HepG2 (cell line): Measurements from ENCODE around the gene CLCN1. TPM values are rescaled to one million over a fixed set of nuclear protein-coding genes. Genes with fewer than 3 reads are reported as not detected.
A peak's percentile ranks its signal among the peaks of the same experiment; 100 is the strongest.

Source experiments
- ELF3 ChIP-seq: IDR thresholded peaks from 2 replicates; pipeline ENCODE4 v1.6.1; 2016; ENCODE audit warnings: missing genetic modification reagents, missing compliant biosample characterization
- ETV6 ChIP-seq: sonication (generic); formaldehyde crosslinking; conservative IDR thresholded peaks from 2 replicates; pipeline ENCODE4 v1.4.0; 2020; ENCODE audit warnings: missing genetic modification reagents
- HCFC1 ChIP-seq: fragments of 150-350 bp; IDR thresholded peaks from 2 replicates; pipeline ENCODE4 v1.6.1; 2014; ENCODE audit warnings: low read depth, low read length
- KLF16 ChIP-seq, 2 experiments: sonication (generic) in 1 of 2; formaldehyde crosslinking in 1 of 2; IDR thresholded peaks; 2 replicates each; pipeline versions ENCODE4 v1.6.1 to v1.8.0; 2016 to 2023; ENCODE audit warnings: missing genetic modification reagents in 2 of 2, missing compliant biosample characterization in 1 of 2
- MEIS2 ChIP-seq: sonication (generic); formaldehyde crosslinking; IDR thresholded peaks from 2 replicates; pipeline ENCODE4 v1.9.0; 2021; ENCODE audit warnings: mild to moderate bottlenecking, missing genetic modification reagents
- NKX3-1 ChIP-seq: sonication (generic); formaldehyde crosslinking; IDR thresholded peaks from 2 replicates; pipeline ENCODE4 v1.5.0; 2020; ENCODE audit warnings: missing genetic modification reagents
- PHB2 ChIP-seq: fragments of 450-650 bp; IDR thresholded peaks from 2 replicates; pipeline ENCODE4 v1.6.1; 2018; ENCODE audit not compliant: partially characterized antibody
- SNAI1 ChIP-seq: sonication (generic); formaldehyde crosslinking; IDR thresholded peaks from 2 replicates; pipeline ENCODE4 v1.5.0; 2020; ENCODE audit warnings: mild to moderate bottlenecking, missing genetic modification reagents, borderline replicate concordance
- SRSF9 ChIP-seq: fragments of 200-400 bp; formaldehyde crosslinking; IDR thresholded peaks from 2 replicates; pipeline ENCODE4 v1.6.1; 2018; ENCODE audit warnings: borderline replicate concordance, mild to moderate bottlenecking, low read depth, low read length; ENCODE audit not compliant: insufficient read depth, poor library complexity, severe bottlenecking
- THYN1 ChIP-seq: sonication (generic); formaldehyde crosslinking; IDR thresholded peaks from 2 replicates; pipeline ENCODE4 v1.8.1; 2023; ENCODE audit warnings: low read depth, mild to moderate bottlenecking, moderate library complexity, missing genetic modification reagents, borderline replicate concordance
- ZNF224 ChIP-seq: sonication (generic); formaldehyde crosslinking; IDR thresholded peaks from 2 replicates; pipeline ENCODE4 v1.5.0; 2020; ENCODE audit warnings: mild to moderate bottlenecking, missing genetic modification reagents
- ZNF282 ChIP-seq: fragments of 450-650 bp; IDR thresholded peaks from 2 replicates; pipeline ENCODE4 v1.6.1; 2018; ENCODE audit not compliant: partially characterized antibody
- ZNF501 ChIP-seq: sonication (generic); formaldehyde crosslinking; IDR thresholded peaks from 2 replicates; pipeline ENCODE4 v1.5.1; 2020; ENCODE audit warnings: mild to moderate bottlenecking, moderate library complexity, missing genetic modification reagents
- ZNF616 ChIP-seq: sonication (generic); formaldehyde crosslinking; IDR thresholded peaks from 2 replicates; pipeline ENCODE4 v1.5.0; 2020; ENCODE audit warnings: low read depth, mild to moderate bottlenecking, missing genetic modification reagents
- ZNF740 ChIP-seq: sonication (generic); formaldehyde crosslinking; IDR thresholded peaks from 2 replicates; pipeline ENCODE4 v1.4.0; 2020; ENCODE audit warnings: missing genetic modification reagents
- ZNF746 ChIP-seq: sonication (generic); formaldehyde crosslinking; IDR thresholded peaks from 2 replicates; pipeline ENCODE4 v1.8.0; 2022; ENCODE audit warnings: mild to moderate bottlenecking, missing genetic modification reagents
- ZZZ3 ChIP-seq: sonication (generic); formaldehyde crosslinking; IDR thresholded peaks from 2 replicates; pipeline ENCODE4 v1.4.0; 2020; ENCODE audit warnings: missing genetic modification reagents, mild to moderate bottlenecking, borderline replicate concordance
- polyA plus RNA-seq, 8 experiments: library from polyadenylated mRNA; depleted of rRNA in 3 of 8; stranded (reverse) in 7 of 8; unstranded in 1 of 8; fragments of >200 nt; fragmentation: Illumina TruSeq in 4 of 8; extraction: Trizol in 4 of 8; gene quantifications; 2 replicates each; pipeline versions ENCODE4 v1.2.1 to v1.2.3, GENCODE V29; 2011 to 2016; ENCODE audit warnings: low read depth in 4 of 8, missing spikeins in 1 of 8, mixed read lengths in 1 of 8; ENCODE audit not compliant: insufficient read depth in 1 of 8
- total RNA-seq, 5 experiments: library from RNA; depleted of rRNA; stranded (reverse); fragments of >200 nt; fragmentation: Illumina TruSeq; extraction: Trizol; gene quantifications; 2 replicates each; pipeline ENCODE4 v1.2.3, GENCODE V29; 2016; ENCODE audit warnings: low read depth in 1 of 5
- TF ChIP-seq, protein P1 (sequence below): sonication (generic); formaldehyde crosslinking; IDR thresholded peaks from 2 replicates; pipeline ENCODE4 v1.5.1; 2020; ENCODE audit warnings: missing genetic modification reagents, mild to moderate bottlenecking, borderline replicate concordance
- TF ChIP-seq, protein P2 (sequence below): sonication (generic); formaldehyde crosslinking; IDR thresholded peaks from 2 replicates; pipeline ENCODE4 v1.4.0; 2020; ENCODE audit warnings: mild to moderate bottlenecking, missing genetic modification reagents

The CLCN1 gene
- total and polyA plus RNA-seq, 2 of the 13 experiments (the other 11 are each of a cell fraction or from before 2014, with no cell fraction given): 0.01 TPM; not detected in 1

- TF ChIP-seq ZNF616 (CRISPR knock-in tag): no peak
- TF ChIP-seq NKX3-1 (CRISPR knock-in tag): no peak
- TF ChIP-seq MEIS2 (CRISPR knock-in tag): no peak
- no peak for TF ChIP-seq ZZZ3 (CRISPR knock-in tag)
- 0 out of 2 replicates have a peak, but pooled peaks have one; percentile 33 for TF ChIP-seq ETV6 (CRISPR knock-in tag)
- 0 out of 4 replicates have a peak, but pooled peaks of 1 of the 2 experiments have one; percentile 61 for TF ChIP-seq KLF16 (CRISPR knock-in tag; IDR thresholded peaks at IDR 0.05)
- TF ChIP-seq, protein P1, sequence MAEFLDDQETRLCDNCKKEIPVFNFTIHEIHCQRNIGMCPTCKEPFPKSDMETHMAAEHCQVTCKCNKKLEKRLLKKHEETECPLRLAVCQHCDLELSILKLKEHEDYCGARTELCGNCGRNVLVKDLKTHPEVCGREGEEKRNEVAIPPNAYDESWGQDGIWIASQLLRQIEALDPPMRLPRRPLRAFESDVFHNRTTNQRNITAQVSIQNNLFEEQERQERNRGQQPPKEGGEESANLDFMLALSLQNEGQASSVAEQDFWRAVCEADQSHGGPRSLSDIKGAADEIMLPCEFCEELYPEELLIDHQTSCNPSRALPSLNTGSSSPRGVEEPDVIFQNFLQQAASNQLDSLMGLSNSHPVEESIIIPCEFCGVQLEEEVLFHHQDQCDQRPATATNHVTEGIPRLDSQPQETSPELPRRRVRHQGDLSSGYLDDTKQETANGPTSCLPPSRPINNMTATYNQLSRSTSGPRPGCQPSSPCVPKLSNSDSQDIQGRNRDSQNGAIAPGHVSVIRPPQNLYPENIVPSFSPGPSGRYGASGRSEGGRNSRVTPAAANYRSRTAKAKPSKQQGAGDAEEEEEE (CRISPR knock-in tag): 0 out of 2 replicates have a peak, but pooled peaks have one; percentile 58
- no peak for TF ChIP-seq THYN1 (CRISPR knock-in tag)
- no peak for TF ChIP-seq PHB2
- TF ChIP-seq SRSF9: no peak
- no peak for TF ChIP-seq HCFC1
- TF ChIP-seq SNAI1 (CRISPR knock-in tag): no peak
- TF ChIP-seq, protein P2, sequence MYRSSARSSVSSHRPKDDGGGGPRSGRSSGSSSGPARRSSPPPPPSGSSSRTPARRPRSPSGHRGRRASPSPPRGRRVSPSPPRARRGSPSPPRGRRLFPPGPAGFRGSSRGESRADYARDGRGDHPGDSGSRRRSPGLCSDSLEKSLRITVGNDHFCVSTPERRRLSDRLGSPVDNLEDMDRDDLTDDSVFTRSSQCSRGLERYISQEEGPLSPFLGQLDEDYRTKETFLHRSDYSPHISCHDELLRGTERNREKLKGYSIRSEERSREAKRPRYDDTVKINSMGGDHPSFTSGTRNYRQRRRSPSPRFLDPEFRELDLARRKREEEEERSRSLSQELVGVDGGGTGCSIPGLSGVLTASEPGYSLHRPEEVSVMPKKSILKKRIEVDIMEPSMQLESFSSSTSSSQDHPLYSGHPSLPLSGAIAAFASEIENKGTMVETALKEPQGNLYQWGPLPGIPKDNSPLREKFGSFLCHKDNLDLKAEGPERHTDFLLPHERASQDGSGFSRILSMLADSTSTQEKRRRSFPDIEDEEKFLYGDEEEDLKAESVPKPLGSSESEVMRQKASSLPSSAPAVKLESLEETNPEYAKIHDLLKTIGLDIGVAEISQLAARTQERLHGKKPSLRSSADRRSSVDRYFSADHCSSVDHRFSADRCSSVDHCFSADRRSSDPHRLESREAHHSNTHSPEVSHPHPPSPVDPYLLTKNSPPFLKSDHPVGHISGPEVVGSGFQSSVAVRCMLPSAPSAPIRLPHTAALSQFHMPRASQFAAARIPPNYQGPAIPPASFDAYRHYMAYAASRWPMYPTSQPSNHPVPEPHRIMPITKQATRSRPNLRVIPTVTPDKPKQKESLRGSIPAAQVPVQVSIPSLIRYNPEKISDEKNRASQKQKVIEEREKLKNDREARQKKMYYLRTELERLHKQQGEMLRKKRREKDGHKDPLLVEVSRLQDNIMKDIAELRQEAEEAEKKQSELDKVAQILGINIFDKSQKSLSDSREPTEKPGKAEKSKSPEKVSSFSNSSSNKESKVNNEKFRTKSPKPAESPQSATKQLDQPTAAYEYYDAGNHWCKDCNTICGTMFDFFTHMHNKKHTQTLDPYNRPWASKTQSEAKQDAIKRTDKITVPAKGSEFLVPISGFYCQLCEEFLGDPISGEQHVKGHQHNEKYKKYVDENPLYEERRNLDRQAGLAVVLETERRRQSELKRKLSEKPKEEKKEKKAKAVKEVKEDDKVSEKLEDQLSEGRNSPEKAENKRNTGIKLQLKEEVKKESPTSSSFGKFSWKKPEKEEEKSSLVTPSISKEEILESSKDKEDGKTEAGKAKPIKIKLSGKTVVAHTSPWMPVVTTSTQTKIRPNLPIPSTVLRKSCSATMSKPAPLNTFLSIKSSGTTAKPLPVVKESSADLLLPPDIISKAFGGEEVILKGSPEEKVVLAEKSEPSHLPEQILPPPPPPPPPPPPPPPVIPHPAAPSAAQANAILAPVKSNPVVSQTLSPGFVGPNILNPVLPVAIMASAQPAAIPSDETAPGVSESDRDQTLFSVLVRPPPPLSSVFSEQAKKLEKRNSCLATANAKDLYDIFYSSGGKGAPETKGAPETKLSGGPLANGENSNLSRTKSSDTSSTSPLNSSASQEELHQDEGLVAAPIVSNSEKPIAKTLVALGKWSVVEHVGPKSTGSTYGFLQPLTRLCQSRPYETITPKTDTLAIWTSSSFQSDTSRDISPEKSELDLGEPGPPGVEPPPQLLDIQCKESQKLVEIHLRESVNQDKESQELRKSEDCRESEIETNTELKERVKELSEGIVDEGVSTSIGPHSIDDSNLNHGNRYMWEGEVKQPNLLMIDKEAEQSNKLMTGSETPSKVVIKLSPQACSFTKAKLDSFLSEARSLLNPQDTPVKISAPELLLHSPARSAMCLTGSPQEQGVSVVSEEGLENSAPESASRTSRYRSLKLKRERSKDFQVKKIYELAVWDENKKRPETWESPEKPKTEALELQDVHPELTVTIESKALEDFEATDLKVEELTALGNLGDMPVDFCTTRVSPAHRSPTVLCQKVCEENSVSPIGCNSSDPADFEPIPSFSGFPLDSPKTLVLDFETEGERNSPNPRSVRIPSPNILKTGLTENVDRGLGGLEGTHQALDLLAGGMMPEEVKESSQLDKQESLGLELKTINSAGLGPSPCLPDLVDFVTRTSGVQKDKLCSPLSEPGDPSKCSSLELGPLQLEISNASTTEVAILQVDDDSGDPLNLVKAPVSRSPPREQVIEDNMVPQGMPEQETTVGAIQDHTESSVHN: 0 out of 2 replicates have a peak, but pooled peaks have one; percentile 35
- TF ChIP-seq ZNF224 (CRISPR knock-in tag): no peak
- TF ChIP-seq ZNF740: no peak
- TF ChIP-seq ZNF282: no peak
- peak; percentile 68; the same call in 1 of the 2 replicates for TF ChIP-seq ELF3 (CRISPR knock-in tag)
- TF ChIP-seq ZNF746: no peak
- no peak for TF ChIP-seq ZNF501 (CRISPR knock-in tag)
Observed at GRCh38 chr7:143391462-143392404, 75.8 kb downstream of the CLCN1 start (continued).
